Chondrocyte (in vitro differentiated cells): ENCODE data around the gene AGBL1. TPM values are rescaled to one million over a fixed set of nuclear protein-coding genes. Genes with fewer than 3 reads are reported as not detected.

Experiments used
- DNase-seq: peaks from one replicate; pipeline ENCODE4 v3.0.0; 2021; ENCODE audit warnings: mixed read lengths, low spot score
- H3K27ac Mint-ChIP-seq: one replicate; pipeline ENCODE4 v1.8.0; 2021; ENCODE audit warnings: mild to moderate bottlenecking, moderate library complexity, mixed read lengths; ENCODE audit not compliant: unreplicated experiment
- H3K27me3 Mint-ChIP-seq: 2 replicates; pipeline ENCODE4 v1.8.0; 2021; ENCODE audit warnings: low read depth, mixed read lengths
- H3K36me3 Mint-ChIP-seq: 2 replicates; pipeline ENCODE4 v1.8.0; 2021; ENCODE audit warnings: low read depth, mixed read lengths
- H3K4me1 Mint-ChIP-seq: 2 replicates; pipeline ENCODE4 v1.8.0; 2021; ENCODE audit warnings: low read depth, mild to moderate bottlenecking, mixed read lengths
- H3K4me3 Mint-ChIP-seq: one replicate; pipeline ENCODE4 v1.8.0; 2021; ENCODE audit warnings: mild to moderate bottlenecking, moderate library complexity, mixed read lengths; ENCODE audit not compliant: unreplicated experiment
- H3K9me3 Mint-ChIP-seq: 2 replicates; pipeline ENCODE4 v1.8.0; 2021; ENCODE audit warnings: low read depth, mixed read lengths
- total RNA-seq: library from RNA; stranded (reverse); gene quantifications from 3 replicates; pipeline ENCODE4 v1.2.1, GENCODE V29; 2021
- TF ChIP-seq, protein P1 (sequence below): fragments of 200-600 bp; sonication (generic); IDR thresholded peaks from 2 replicates; pipeline ENCODE4 v1.5.0; 2021; ENCODE audit warnings: antibody characterized with exemption, mild to moderate bottlenecking, moderate library complexity

Gene AGBL1
- total RNA-seq, 1 donor from 2014 or later: not detected

DNA sequence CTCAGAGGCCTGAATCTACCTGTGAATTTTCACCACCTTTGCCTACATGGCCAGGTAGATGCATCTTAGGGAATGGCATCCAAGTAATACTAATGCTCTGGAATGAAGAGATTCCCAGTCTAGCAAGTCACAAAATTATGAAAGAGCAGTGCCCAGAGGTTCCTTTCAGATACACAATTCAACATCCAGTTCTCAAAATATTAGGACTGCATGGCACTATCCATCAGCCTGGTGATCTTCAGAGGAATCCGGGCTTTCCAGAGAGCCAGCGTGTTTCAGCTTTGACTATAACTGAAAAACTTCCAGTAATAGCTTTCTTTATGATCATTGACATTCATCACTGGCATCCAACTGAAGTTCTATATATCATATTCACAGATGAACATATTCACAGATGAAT lies 849.8 kb downstream of the AGBL1 start:
- Mint-ChIP-seq H3K27ac (no peak overlapping the region), H3K27me3 (peaks cover 4% of the 10 kb centered on the region), H3K9me3 (peaks cover 4% of the 10 kb centered on the region), H3K4me1 (no peaks in the 10 kb centered on the region), H3K4me3 (no peak overlapping the region), H3K36me3 (no peaks in the 10 kb centered on the region)
- TF ChIP-seq, protein P1, sequence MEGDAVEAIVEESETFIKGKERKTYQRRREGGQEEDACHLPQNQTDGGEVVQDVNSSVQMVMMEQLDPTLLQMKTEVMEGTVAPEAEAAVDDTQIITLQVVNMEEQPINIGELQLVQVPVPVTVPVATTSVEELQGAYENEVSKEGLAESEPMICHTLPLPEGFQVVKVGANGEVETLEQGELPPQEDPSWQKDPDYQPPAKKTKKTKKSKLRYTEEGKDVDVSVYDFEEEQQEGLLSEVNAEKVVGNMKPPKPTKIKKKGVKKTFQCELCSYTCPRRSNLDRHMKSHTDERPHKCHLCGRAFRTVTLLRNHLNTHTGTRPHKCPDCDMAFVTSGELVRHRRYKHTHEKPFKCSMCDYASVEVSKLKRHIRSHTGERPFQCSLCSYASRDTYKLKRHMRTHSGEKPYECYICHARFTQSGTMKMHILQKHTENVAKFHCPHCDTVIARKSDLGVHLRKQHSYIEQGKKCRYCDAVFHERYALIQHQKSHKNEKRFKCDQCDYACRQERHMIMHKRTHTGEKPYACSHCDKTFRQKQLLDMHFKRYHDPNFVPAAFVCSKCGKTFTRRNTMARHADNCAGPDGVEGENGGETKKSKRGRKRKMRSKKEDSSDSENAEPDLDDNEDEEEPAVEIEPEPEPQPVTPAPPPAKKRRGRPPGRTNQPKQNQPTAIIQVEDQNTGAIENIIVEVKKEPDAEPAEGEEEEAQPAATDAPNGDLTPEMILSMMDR: no peak
- no peak for DNase-seq

DNA sequence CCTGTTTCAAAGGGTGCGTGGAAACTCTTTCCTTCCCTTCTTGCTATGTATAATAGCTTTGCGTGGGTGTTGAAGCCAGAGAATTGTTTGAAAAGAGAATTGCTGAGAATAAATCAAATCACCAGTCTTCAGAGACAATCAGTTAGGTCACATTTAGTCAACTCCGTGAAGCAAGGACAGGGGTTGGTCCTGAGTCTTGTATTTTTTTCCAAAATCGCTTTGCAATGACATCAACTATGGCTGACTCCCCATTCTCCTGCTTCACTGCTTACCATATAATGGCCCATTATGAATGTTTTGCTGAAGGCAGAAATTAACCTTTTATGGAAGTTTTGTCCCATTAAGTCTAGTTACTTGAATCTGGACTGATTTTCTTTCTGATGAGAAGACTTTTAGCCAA lies 852.8 kb downstream of the AGBL1 start:
- no peaks in the 10 kb centered on the region for H3K4me1 Mint-ChIP-seq
- no peak overlapping the region for H3K27ac Mint-ChIP-seq
- TF ChIP-seq, protein P1: no peak
- H3K9me3 Mint-ChIP-seq: no peaks in the 10 kb centered on the region
- no peaks in the 10 kb centered on the region for H3K36me3 Mint-ChIP-seq
- peaks cover 4% of the 10 kb centered on the region for H3K27me3 Mint-ChIP-seq
- no peak overlapping the region for H3K4me3 Mint-ChIP-seq
- DNase-seq: no peak

DNA sequence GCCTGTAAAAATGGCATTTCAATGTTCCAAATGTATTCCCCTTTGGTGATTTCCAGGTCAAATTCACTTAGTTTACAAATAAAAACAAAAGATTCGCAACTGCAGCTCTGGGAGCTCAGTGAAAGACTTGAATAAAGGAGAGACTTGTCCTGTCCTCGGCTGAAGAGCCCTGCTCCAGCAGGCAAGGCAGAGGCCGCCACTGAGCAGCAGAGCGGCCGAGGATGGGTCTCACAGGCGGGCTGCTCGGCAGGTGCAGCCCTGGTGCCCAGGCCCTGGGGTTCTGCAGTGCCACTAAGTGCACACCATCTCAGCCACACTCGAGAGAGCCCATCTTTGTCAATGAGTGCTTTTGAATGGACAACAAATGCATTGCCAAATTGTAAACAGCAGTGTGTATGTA lies 856.2 kb downstream of the AGBL1 start:
- no peak overlapping the region for H3K27ac Mint-ChIP-seq

DNA sequence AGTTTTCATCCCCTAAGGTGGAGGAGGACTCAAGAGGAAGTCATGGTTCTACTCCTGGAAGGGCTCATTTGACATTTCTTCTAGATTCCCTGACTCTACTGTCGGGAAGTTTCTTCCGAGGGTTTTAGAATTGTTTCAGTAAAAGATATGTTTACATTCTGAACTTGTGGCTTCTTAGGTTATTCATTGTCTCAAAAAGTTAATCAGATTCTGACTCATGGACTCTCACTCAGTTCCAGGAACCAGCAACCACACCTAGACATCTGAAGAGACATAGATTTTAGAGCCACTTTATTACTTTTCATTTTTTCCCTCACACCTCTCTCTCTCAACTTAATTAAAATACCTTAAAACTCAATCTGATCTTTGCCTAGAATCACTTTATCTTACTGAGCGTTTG lies 862.6 kb downstream of the AGBL1 start:
- no peak for DNase-seq

More for the DNA sequence above, 856.2 kb downstream of the AGBL1 start:
- no peak overlapping the region for H3K4me3 Mint-ChIP-seq
- H3K4me1 Mint-ChIP-seq: no peaks in the 10 kb centered on the region
- peaks cover 4% of the 10 kb centered on the region for H3K27me3 Mint-ChIP-seq
- TF ChIP-seq, protein P1: no peak
- no peaks in the 10 kb centered on the region for H3K36me3 Mint-ChIP-seq
- DNase-seq: no peak
- H3K9me3 Mint-ChIP-seq: peaks cover 1% of the 10 kb centered on the region

DNA sequence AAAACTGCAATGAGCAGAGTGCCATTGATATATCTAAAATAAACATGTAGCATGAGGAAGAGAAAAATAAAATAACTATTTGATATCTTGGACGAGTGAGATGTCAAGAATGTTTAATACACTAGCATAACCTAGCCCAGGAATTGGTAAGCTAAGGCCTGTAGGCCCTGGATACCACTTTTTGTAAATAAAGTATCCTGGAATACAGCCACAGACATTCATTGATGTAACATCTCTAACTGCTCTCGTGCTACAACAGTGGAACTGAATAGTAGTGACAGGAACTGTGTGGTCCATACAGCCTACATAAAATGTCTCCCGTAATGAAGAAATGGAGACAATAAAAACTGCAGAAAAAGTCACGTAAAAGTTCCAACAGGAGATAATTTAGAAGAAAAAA lies 869.0 kb downstream of the AGBL1 start:
- TF ChIP-seq, protein P1: no peak
- no peak for DNase-seq
- H3K4me3 Mint-ChIP-seq: no peak overlapping the region
- no peaks in the 10 kb centered on the region for H3K9me3 Mint-ChIP-seq
- no peaks in the 10 kb centered on the region for H3K4me1 Mint-ChIP-seq
- no peaks in the 10 kb centered on the region for H3K27me3 Mint-ChIP-seq
- no peaks in the 10 kb centered on the region for H3K36me3 Mint-ChIP-seq
- H3K27ac Mint-ChIP-seq: no peak overlapping the region

More for the DNA sequence above, 862.6 kb downstream of the AGBL1 start:
- Mint-ChIP-seq H3K27ac (no peak overlapping the region), H3K9me3 (peaks cover 7% of the 10 kb centered on the region), H3K36me3 (no peaks in the 10 kb centered on the region), H3K4me3 (no peak overlapping the region), H3K27me3 (no peaks in the 10 kb centered on the region), H3K4me1 (no peaks in the 10 kb centered on the region)
- TF ChIP-seq, protein P1: no peak
